HFF-Myc (cell line): Measurements from ENCODE around the gene HADHA.

Source experiments
- DNase-seq: peaks from one replicate; pipeline ENCODE4 v3.0.0-alpha.2; 2011; ENCODE audit warnings: low read depth; ENCODE audit errors: extremely low read depth
- H3K4me3 ChIP-seq: replicated peaks from 2 replicates; pipeline ENCODE4 v1.5.1; 2011; ENCODE audit warnings: low read depth, mild to moderate bottlenecking, control low read depth, low read length
- CTCF ChIP-seq: IDR thresholded peaks from 2 replicates; pipeline ENCODE4 v1.5.1; 2012; ENCODE audit warnings: mild to moderate bottlenecking, low read depth, low read length, control low read depth; ENCODE audit errors: missing control alignments

HADHA gene

GRCh38 chr2:26176279-26176615 lies 68.2 kb downstream of the HADHA start:
- H3K4me3 ChIP-seq = no peak overlapping the region
- DNase-seq = no peak
- TF ChIP-seq CTCF = no peak

GRCh38 chr2:26175466-26176278 lies 68.8 kb downstream of the HADHA start:
- TF ChIP-seq CTCF = no peak
- DNase-seq = no peak

GRCh38 chr2:26174691-26175465 lies 69.6 kb downstream of the HADHA start:
- no peak for TF ChIP-seq CTCF
- H3K4me3 ChIP-seq = no peak overlapping the region
- no peak for DNase-seq

More at GRCh38 chr2:26175466-26176278, 68.8 kb downstream of the HADHA start:
- H3K4me3 ChIP-seq = no peak overlapping the region

- no peak for TF ChIP-seq CTCF
- DNase-seq = no peak
- peak overlapping the region; percentile 31 for H3K4me3 ChIP-seq
Measured at GRCh38 chr2:26173776-26174482, 70.5 kb downstream of the HADHA start.

- TF ChIP-seq CTCF = no peak
- DNase-seq = no peak
- H3K4me3 ChIP-seq = peak within 1 kb of the TSS; percentile 31
Measured at GRCh38 chr2:26172871-26173775, 71.3 kb downstream of the HADHA start, which contains the start of gene GAREM2. Gene GAREM2, plus strand, starts transcription at chr2:26173088. Its CDS starts 133 bp downstream, at chr2:26173221.
